Neural cell (in vitro differentiated cells): Measurements from ENCODE around the gene GOLGA5. TPM values are rescaled to one million over a fixed set of nuclear protein-coding genes. Genes with fewer than 3 reads are reported as not detected.

Experiments
- H2AFZ ChIP-seq: fragments of 200-600, 300-800 bp; sonication (generic), shearing (Covaris generic); 2 replicates; pipeline ENCODE4 v1.6.0; 2014; ENCODE audit warnings: low read depth, mild to moderate bottlenecking, antibody characterized with exemption, low read length, moderate library complexity
- H3F3A ChIP-seq: fragments of 200-600 bp; shearing (Covaris generic); 2 replicates; pipeline ENCODE4 v1.6.1; 2016; ENCODE audit warnings: mild to moderate bottlenecking, moderate library complexity, mixed read lengths, antibody characterized with exemption, low read length; ENCODE audit not compliant: insufficient read depth, poor library complexity, severe bottlenecking
- H3K27ac ChIP-seq: fragments of 200-600, 300-800 bp; sonication (generic), shearing (Covaris generic); 2 replicates; pipeline ENCODE4 v1.5.1; 2014; ENCODE audit warnings: mild to moderate bottlenecking, low read length, moderate library complexity
- H3K27me3 ChIP-seq: fragments of 300-800, 200-600 bp; sonication (generic), shearing (Covaris generic); 2 replicates; pipeline ENCODE4 v1.6.0; 2014; ENCODE audit warnings: mild to moderate bottlenecking, low read depth, low read length, moderate library complexity; ENCODE audit not compliant: insufficient read depth
- H3K36me3 ChIP-seq: fragments of 300-800, 200-600 bp; sonication (generic), shearing (Covaris generic); 2 replicates; pipeline ENCODE4 v1.5.1; 2014; ENCODE audit warnings: mild to moderate bottlenecking, antibody characterized with exemption, low read length, moderate library complexity; ENCODE audit not compliant: insufficient read depth
- H3K4me2 ChIP-seq: fragments of 300-800, 200-600 bp; sonication (generic), shearing (Covaris generic); 2 replicates; pipeline ENCODE4 v1.6.0; 2014; ENCODE audit warnings: mild to moderate bottlenecking, low read length
- H3K4me3 ChIP-seq: fragments of 300-800, 200-600 bp; sonication (generic), shearing (Covaris generic); 2 replicates; pipeline ENCODE4 v1.5.1; 2014; ENCODE audit warnings: mild to moderate bottlenecking, low read length, moderate library complexity
- H3K79me2 ChIP-seq: fragments of 200-600 bp; shearing (Covaris generic); replicated peaks from 2 replicates; pipeline ENCODE4 v1.6.0; 2014; ENCODE audit warnings: mild to moderate bottlenecking, low read length, moderate library complexity; ENCODE audit not compliant: insufficient read depth
- H3K9ac ChIP-seq: fragments of 300-800, 200-600 bp; sonication (generic), shearing (Covaris generic); 2 replicates; pipeline ENCODE4 v1.6.1; 2016; ENCODE audit warnings: mild to moderate bottlenecking, low read length, mixed read lengths
- H3K9me2 ChIP-seq: fragments of 200-600 bp; shearing (Covaris generic); 2 replicates; pipeline ENCODE4 v1.6.1; 2016; ENCODE audit warnings: mild to moderate bottlenecking, low read length, mixed read lengths; ENCODE audit not compliant: insufficient read depth
- H3K9me3 ChIP-seq: fragments of 200-600, 300-800 bp; sonication (generic), shearing (Covaris generic); 2 replicates; pipeline ENCODE4 v1.6.1; 2016; ENCODE audit warnings: mild to moderate bottlenecking, mixed run types, low read length, moderate library complexity, mixed read lengths
- H4K20me1 ChIP-seq: fragments of 200-600 bp; shearing (Covaris generic); 2 replicates; pipeline ENCODE4 v1.6.1; 2016; ENCODE audit warnings: mild to moderate bottlenecking, mixed run types; ENCODE audit not compliant: insufficient read depth
- EP300 ChIP-seq: fragments of 450-650 bp; conservative IDR thresholded peaks from 2 replicates; pipeline ENCODE4 v1.6.1; 2014; ENCODE audit warnings: antibody characterized with exemption, mild to moderate bottlenecking, moderate library complexity; ENCODE audit not compliant: poor library complexity, severe bottlenecking
- EZH2 ChIP-seq: fragments of 200-600, 300-800 bp; shearing (Covaris generic), sonication (generic); IDR thresholded peaks from 2 replicates; pipeline ENCODE4 v1.6.1; 2014; ENCODE audit warnings: antibody characterized with exemption, low read length, borderline replicate concordance, mild to moderate bottlenecking; ENCODE audit not compliant: insufficient read depth, poor library complexity, severe bottlenecking
- MXI1 ChIP-seq: fragments of 450-650 bp; conservative IDR thresholded peaks from 2 replicates; pipeline ENCODE4 v1.6.1; 2014; ENCODE audit warnings: antibody characterized with exemption, mild to moderate bottlenecking; ENCODE audit not compliant: poor library complexity, severe bottlenecking
- POLR2AphosphoS5 ChIP-seq: IDR thresholded peaks from 2 replicates; pipeline ENCODE4 v1.6.1; 2012
- RAD21 ChIP-seq: fragments of 450-650 bp; conservative IDR thresholded peaks from 2 replicates; pipeline ENCODE4 v1.6.1; 2014; ENCODE audit warnings: antibody characterized with exemption, mild to moderate bottlenecking, moderate library complexity
- SMC3 ChIP-seq: fragments of 450-650 bp; conservative IDR thresholded peaks from 2 replicates; pipeline ENCODE4 v1.6.1; 2014; ENCODE audit warnings: antibody characterized with exemption, mild to moderate bottlenecking, moderate library complexity; ENCODE audit not compliant: poor library complexity
- TAF1 ChIP-seq: IDR thresholded peaks from 2 replicates; pipeline ENCODE4 v1.6.1; 2012; ENCODE audit warnings: low read depth
- polyA plus RNA-seq: library from polyadenylated mRNA; depleted of rRNA; stranded (reverse); fragments of >200 nt; gene quantifications from 2 replicates; pipeline ENCODE4 v1.2.3, GENCODE V29; 2014
- TF ChIP-seq, protein P1 (sequence below): fragments of 450-650 bp; IDR thresholded peaks from 2 replicates; pipeline ENCODE4 v1.5.1; 2014; ENCODE audit warnings: antibody characterized with exemption, mild to moderate bottlenecking, moderate library complexity; ENCODE audit not compliant: poor library complexity, severe bottlenecking
- TF ChIP-seq, protein P2 (sequence below): IDR thresholded peaks from 2 replicates; pipeline ENCODE4 v1.6.1; 2012; ENCODE audit warnings: borderline replicate concordance

GOLGA5 gene
- polyA plus RNA-seq, 1 donor from 2014 or later: 35.7 TPM

DNA sequence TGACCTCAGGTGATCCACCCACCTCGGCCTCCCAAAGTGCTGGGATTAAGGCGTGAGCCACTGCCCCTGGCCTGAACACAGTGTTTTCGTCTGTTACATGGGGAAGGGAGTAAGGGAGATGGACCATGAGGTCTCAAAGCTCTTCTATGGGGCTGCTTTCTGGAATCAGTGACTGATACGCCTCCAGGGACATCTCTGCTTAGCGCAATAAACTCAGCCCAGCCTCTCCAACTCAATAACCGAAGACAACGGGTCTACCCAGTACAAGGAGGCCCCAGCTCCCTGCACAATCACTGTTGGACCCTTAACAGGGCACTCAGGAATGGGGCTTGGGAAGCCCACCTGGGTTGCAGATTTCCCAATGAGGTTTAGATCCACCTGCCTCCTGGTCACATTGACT is 86.2 kb downstream of the GOLGA5 start:
- H2AFZ ChIP-seq: no peak overlapping the region

GRCh38 chr14:92880851-92881250 is 86.7 kb downstream of the GOLGA5 start:
- Histone ChIP-seq H3K4me3 (no peak overlapping the region), H3K27ac (no peak overlapping the region), H3K9me2 (no peaks in the 10 kb centered on the region), H2AFZ (no peak overlapping the region), H3K27me3 (no peaks in the 10 kb centered on the region), H4K20me1 (no peaks in the 10 kb centered on the region), H3K4me2 (no peak overlapping the region), H3K9me3 (no peaks in the 10 kb centered on the region), H3K9ac (no peak overlapping the region), H3F3A (no peaks in the 10 kb centered on the region), H3K79me2 (no peaks in the 10 kb centered on the region), H3K36me3 (no peaks in the 10 kb centered on the region)
- TF ChIP-seq, protein P1, sequence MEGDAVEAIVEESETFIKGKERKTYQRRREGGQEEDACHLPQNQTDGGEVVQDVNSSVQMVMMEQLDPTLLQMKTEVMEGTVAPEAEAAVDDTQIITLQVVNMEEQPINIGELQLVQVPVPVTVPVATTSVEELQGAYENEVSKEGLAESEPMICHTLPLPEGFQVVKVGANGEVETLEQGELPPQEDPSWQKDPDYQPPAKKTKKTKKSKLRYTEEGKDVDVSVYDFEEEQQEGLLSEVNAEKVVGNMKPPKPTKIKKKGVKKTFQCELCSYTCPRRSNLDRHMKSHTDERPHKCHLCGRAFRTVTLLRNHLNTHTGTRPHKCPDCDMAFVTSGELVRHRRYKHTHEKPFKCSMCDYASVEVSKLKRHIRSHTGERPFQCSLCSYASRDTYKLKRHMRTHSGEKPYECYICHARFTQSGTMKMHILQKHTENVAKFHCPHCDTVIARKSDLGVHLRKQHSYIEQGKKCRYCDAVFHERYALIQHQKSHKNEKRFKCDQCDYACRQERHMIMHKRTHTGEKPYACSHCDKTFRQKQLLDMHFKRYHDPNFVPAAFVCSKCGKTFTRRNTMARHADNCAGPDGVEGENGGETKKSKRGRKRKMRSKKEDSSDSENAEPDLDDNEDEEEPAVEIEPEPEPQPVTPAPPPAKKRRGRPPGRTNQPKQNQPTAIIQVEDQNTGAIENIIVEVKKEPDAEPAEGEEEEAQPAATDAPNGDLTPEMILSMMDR: peak; percentile 54
- TF ChIP-seq TAF1 (no peak), SMC3 (peak; percentile 28), RAD21 (peak; percentile 51)

More for the DNA sequence above, 86.2 kb downstream of the GOLGA5 start:
- H3K9me2 ChIP-seq: no peaks in the 10 kb centered on the region
- H3K27me3 ChIP-seq: no peaks in the 10 kb centered on the region
- no peaks in the 10 kb centered on the region for H3F3A ChIP-seq
- no peak overlapping the region for H3K4me2 ChIP-seq
- no peaks in the 10 kb centered on the region for H3K9me3 ChIP-seq
- no peak overlapping the region for H3K9ac ChIP-seq
- H3K79me2 ChIP-seq: no peaks in the 10 kb centered on the region
- no peak overlapping the region for H3K4me3 ChIP-seq
- H3K27ac ChIP-seq: no peak overlapping the region
- no peaks in the 10 kb centered on the region for H3K36me3 ChIP-seq
- no peak for TF ChIP-seq SMC3
- TF ChIP-seq TAF1: no peak
- TF ChIP-seq, protein P1: no peak
- TF ChIP-seq EP300: no peak
- TF ChIP-seq MXI1: no peak
- TF ChIP-seq POLR2AphosphoS5: no peak
- TF ChIP-seq EZH2: no peak
- TF ChIP-seq, protein P2, sequence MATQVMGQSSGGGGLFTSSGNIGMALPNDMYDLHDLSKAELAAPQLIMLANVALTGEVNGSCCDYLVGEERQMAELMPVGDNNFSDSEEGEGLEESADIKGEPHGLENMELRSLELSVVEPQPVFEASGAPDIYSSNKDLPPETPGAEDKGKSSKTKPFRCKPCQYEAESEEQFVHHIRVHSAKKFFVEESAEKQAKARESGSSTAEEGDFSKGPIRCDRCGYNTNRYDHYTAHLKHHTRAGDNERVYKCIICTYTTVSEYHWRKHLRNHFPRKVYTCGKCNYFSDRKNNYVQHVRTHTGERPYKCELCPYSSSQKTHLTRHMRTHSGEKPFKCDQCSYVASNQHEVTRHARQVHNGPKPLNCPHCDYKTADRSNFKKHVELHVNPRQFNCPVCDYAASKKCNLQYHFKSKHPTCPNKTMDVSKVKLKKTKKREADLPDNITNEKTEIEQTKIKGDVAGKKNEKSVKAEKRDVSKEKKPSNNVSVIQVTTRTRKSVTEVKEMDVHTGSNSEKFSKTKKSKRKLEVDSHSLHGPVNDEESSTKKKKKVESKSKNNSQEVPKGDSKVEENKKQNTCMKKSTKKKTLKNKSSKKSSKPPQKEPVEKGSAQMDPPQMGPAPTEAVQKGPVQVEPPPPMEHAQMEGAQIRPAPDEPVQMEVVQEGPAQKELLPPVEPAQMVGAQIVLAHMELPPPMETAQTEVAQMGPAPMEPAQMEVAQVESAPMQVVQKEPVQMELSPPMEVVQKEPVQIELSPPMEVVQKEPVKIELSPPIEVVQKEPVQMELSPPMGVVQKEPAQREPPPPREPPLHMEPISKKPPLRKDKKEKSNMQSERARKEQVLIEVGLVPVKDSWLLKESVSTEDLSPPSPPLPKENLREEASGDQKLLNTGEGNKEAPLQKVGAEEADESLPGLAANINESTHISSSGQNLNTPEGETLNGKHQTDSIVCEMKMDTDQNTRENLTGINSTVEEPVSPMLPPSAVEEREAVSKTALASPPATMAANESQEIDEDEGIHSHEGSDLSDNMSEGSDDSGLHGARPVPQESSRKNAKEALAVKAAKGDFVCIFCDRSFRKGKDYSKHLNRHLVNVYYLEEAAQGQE: no peak
- TF ChIP-seq RAD21: no peak
- no peaks in the 10 kb centered on the region for H4K20me1 ChIP-seq
